Peyer's patch (tissue), 4 donors: Measurements from ENCODE around the gene TOP2B. TPM values are rescaled to one million over a fixed set of nuclear protein-coding genes. Genes with fewer than 3 reads are reported as not detected.

ENCODE experiments used
- DNase-seq, 3 donors: peaks; one replicate each; pipeline ENCODE4 v3.0.0-alpha.2; 2017 to 2019
- H3K27ac ChIP-seq, 4 donors: fragments of 200-600 bp; sonication (generic); one replicate each; pipeline ENCODE4 v1.5.1; 2016 to 2019
- H3K27me3 ChIP-seq, 2 donors: fragments of 200-600 bp; sonication (generic); one replicate each; pipeline ENCODE4 v1.5.1; 2019
- H3K36me3 ChIP-seq, 3 donors: fragments of 200-600 bp; sonication (generic); one replicate each; pipeline ENCODE4 v1.5.1; 2016 to 2019
- H3K4me1 ChIP-seq, 4 donors: fragments of 200-600 bp; sonication (generic); one replicate each; pipeline ENCODE4 v1.5.1; 2016 to 2019
- H3K4me3 ChIP-seq, 4 donors: fragments of 200-600 bp; sonication (generic); 1 replicate in 3 of 4; 2 replicates in 1 of 4; pipeline ENCODE4 v1.5.1; 2016 to 2019; ENCODE audit warnings: mild to moderate bottlenecking in 1 of 4
- H3K9me3 ChIP-seq, 4 donors: fragments of 200-600 bp; sonication (generic); one replicate each; pipeline ENCODE4 v1.5.1; 2016 to 2019; ENCODE audit warnings: mild to moderate bottlenecking in 1 of 4
- CTCF ChIP-seq, 6 experiments: fragments of 450-650 bp in 4 of 6; fragments of 200-600 bp in 2 of 6; sonication (generic) in 1 of 6; IDR thresholded peaks; one replicate each; pipeline ENCODE4 v1.5.1; 2017 to 2019; ENCODE audit warnings: antibody characterized with exemption in 6 of 6, mild to moderate bottlenecking in 3 of 6, moderate library complexity in 1 of 6
- POLR2A ChIP-seq, 2 donors: fragments of 450-650 bp; IDR thresholded peaks; one replicate each; pipeline ENCODE4 v1.5.1; 2017; ENCODE audit warnings: antibody characterized with exemption in 2 of 2, mild to moderate bottlenecking in 2 of 2, moderate library complexity in 2 of 2
- total RNA-seq, 4 donors: library from RNA; depleted of rRNA; stranded (reverse); fragments of >200 nt; gene quantifications; one replicate each; pipeline ENCODE4 v1.1.0, GENCODE V29; 2016

The TOP2B gene
- total RNA-seq, 4 donors from 2014 or later = 70.4 to 198 (median 73.8) TPM

GRCh38 chr3:25597535-25598101, 67.1 kb downstream of the TOP2B start:
- Histone ChIP-seq H3K4me1 (no peaks in the 10 kb centered on the region), H3K36me3 (peaks cover 0 to 66% (median 0%) of the 10 kb centered on the region in 3 donors), H3K27me3 (no peaks in the 10 kb centered on the region)

GRCh38 chr3:25594007-25594502, 70.7 kb downstream of the TOP2B start:
- Histone ChIP-seq H3K36me3 (peaks cover 0 to 32% (median 0%) of the 10 kb centered on the region in 3 donors), H3K27ac (no peak overlapping the region), H3K27me3 (no peaks in the 10 kb centered on the region), H3K9me3 (no peaks in the 10 kb centered on the region), H3K4me3 (no peak overlapping the region), H3K4me1 (no peaks in the 10 kb centered on the region)
- no peak for TF ChIP-seq POLR2A (IDR thresholded peaks at IDR 0.05)
- TF ChIP-seq CTCF (IDR thresholded peaks at IDR 0.05) = peak; percentile 37 to 76 (median 69)
- no peak for DNase-seq

More at GRCh38 chr3:25597535-25598101, 67.1 kb downstream of the TOP2B start:
- H3K27ac ChIP-seq = no peak overlapping the region
- no peak for TF ChIP-seq CTCF (IDR thresholded peaks at IDR 0.05)
- TF ChIP-seq POLR2A (IDR thresholded peaks at IDR 0.05) = no peak
- no peaks in the 10 kb centered on the region for H3K9me3 ChIP-seq
- no peak for DNase-seq
- no peak overlapping the region for H3K4me3 ChIP-seq

- DNase-seq = no peak
- H3K9me3 ChIP-seq = no peaks in the 10 kb centered on the region
- H3K27ac ChIP-seq = no peak overlapping the region
- H3K36me3 ChIP-seq = peaks cover 0 to 23% (median 0%) of the 10 kb centered on the region in 3 donors
- no peaks in the 10 kb centered on the region for H3K4me1 ChIP-seq
- no peak for TF ChIP-seq CTCF (IDR thresholded peaks at IDR 0.05)
- no peak for TF ChIP-seq POLR2A (IDR thresholded peaks at IDR 0.05)
- H3K4me3 ChIP-seq = no peak overlapping the region
- no peaks in the 10 kb centered on the region for H3K27me3 ChIP-seq
Measured at GRCh38 chr3:25593001-25593400, 71.7 kb downstream of the TOP2B start.

GRCh38 chr3:25592510-25592968, 72.2 kb downstream of the TOP2B start:
- H3K36me3 ChIP-seq = peaks cover 0 to 19% (median 0%) of the 10 kb centered on the region in 3 donors
- H3K9me3 ChIP-seq = no peaks in the 10 kb centered on the region
- no peaks in the 10 kb centered on the region for H3K4me1 ChIP-seq
- DNase-seq = no peak
- no peak overlapping the region for H3K27ac ChIP-seq
- TF ChIP-seq CTCF (IDR thresholded peaks at IDR 0.05) (no peak), POLR2A (IDR thresholded peaks at IDR 0.05) (no peak)
- H3K4me3 ChIP-seq = no peak overlapping the region
- no peaks in the 10 kb centered on the region for H3K27me3 ChIP-seq

DNA sequence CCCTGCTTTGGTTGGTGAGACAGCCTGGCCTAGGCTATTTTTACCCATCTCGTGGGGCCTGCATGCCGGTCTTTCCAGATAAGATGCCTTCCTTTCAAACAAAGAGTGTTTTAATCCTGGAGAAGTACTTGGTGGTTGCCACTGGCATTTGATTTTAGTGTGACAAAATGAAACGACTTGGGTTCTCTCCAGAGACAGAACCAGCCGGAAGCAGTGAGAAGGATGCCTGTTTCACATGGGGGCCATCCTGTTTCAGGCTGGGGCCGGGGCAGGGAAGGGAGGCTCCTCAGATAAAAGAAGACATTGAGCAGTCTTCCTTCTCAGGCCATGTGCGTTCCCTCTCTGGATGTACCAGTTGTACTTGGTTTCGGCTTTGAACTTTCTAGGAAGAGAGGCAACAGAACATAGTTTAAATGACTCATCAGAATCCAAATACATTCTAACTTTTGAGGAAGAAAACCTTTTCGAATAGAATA, 74.9 kb downstream of the TOP2B start:
- Histone ChIP-seq H3K4me1 (no peaks in the 10 kb centered on the region), H3K36me3 (no peaks in the 10 kb centered on the region), H3K9me3 (no peaks in the 10 kb centered on the region), H3K4me3 (no peak overlapping the region), H3K27me3 (no peaks in the 10 kb centered on the region), H3K27ac (no peak overlapping the region)
- no peak for DNase-seq
- TF ChIP-seq CTCF (IDR thresholded peaks at IDR 0.05) (no peak), POLR2A (IDR thresholded peaks at IDR 0.05) (no peak)
